IMR-90 (cell line): ENCODE measurements around the gene ARMH1.

Source experiments
- BHLHE40 ChIP-seq: fragments of 150-350 bp; IDR thresholded peaks from 2 replicates; pipeline ENCODE4 v1.6.1; 2016; ENCODE audit warnings: mild to moderate bottlenecking, low read depth, low read length
- CEBPB ChIP-seq: IDR thresholded peaks from 2 replicates; pipeline ENCODE4 v1.6.1; 2012; ENCODE audit warnings: low read depth, low read length, improper control_type of control experiment
- CHD1 ChIP-seq: IDR thresholded peaks from 2 replicates; pipeline ENCODE4 v1.6.1; 2012; ENCODE audit warnings: low read depth, low read length, improper control_type of control experiment
- MAZ ChIP-seq: IDR thresholded peaks from 2 replicates; pipeline ENCODE4 v1.6.1; 2012; ENCODE audit warnings: low read depth, mild to moderate bottlenecking, low read length, improper control_type of control experiment, moderate library complexity, borderline replicate concordance
- MXI1 ChIP-seq: IDR thresholded peaks from 2 replicates; pipeline ENCODE4 v1.6.1; 2012; ENCODE audit warnings: low read depth, mild to moderate bottlenecking, low read length, moderate library complexity, borderline replicate concordance
- POLR2A ChIP-seq: IDR thresholded peaks from 2 replicates; pipeline ENCODE4 v1.6.1; 2012; ENCODE audit warnings: mild to moderate bottlenecking, low read depth, low read length
- RAD21 ChIP-seq: IDR thresholded peaks from 2 replicates; pipeline ENCODE4 v1.6.1; 2012; ENCODE audit warnings: low read length, improper control_type of control experiment
- RCOR1 ChIP-seq: IDR thresholded peaks from 2 replicates; pipeline ENCODE4 v1.6.1; 2012; ENCODE audit warnings: mild to moderate bottlenecking, low read length, improper control_type of control experiment; ENCODE audit not compliant: insufficient replicate concordance
- RFX5 ChIP-seq: IDR thresholded peaks from 2 replicates; pipeline ENCODE4 v1.8.0; 2012; ENCODE audit warnings: low read depth, mild to moderate bottlenecking, low read length, moderate library complexity
- TF ChIP-seq, protein P1 (sequence below): conservative IDR thresholded peaks from 2 replicates; pipeline ENCODE4 v1.5.1; 2012; ENCODE audit warnings: mild to moderate bottlenecking, low read depth, low read length, improper control_type of control experiment
- TF ChIP-seq, protein P2 (sequence below): fragments of 150-350 bp; IDR thresholded peaks from 2 replicates; pipeline ENCODE4 v1.6.1; 2017; ENCODE audit warnings: mild to moderate bottlenecking, antibody characterized with exemption, low read length, low read depth

DNA sequence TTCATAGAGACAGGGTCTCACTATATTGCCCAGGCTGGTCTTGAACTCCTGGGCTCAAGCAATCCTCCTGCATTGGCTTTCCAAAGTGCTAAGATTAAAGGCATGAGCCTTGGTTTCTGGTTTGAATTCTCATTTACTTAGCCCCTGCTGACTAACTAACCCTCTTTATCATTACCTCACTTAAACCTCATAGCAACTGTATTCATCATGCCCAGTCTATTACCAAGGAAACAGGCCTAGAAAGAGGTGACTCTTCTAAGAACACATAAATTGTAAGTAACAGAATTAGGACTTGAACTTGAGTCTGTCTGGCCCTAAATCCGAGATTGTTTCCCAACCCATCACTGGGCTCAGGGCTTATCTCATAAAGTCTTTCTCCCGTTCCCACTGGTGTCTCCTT lies 44.4 kb upstream of the ARMH1 start:
- TF ChIP-seq POLR2A (no peak), MAZ (no peak), CHD1 (no peak), CEBPB (no peak), RAD21 (no peak), MXI1 (no peak), RCOR1 (no peak), RFX5 (no peak), BHLHE40 (no peak)
- TF ChIP-seq, protein P1, sequence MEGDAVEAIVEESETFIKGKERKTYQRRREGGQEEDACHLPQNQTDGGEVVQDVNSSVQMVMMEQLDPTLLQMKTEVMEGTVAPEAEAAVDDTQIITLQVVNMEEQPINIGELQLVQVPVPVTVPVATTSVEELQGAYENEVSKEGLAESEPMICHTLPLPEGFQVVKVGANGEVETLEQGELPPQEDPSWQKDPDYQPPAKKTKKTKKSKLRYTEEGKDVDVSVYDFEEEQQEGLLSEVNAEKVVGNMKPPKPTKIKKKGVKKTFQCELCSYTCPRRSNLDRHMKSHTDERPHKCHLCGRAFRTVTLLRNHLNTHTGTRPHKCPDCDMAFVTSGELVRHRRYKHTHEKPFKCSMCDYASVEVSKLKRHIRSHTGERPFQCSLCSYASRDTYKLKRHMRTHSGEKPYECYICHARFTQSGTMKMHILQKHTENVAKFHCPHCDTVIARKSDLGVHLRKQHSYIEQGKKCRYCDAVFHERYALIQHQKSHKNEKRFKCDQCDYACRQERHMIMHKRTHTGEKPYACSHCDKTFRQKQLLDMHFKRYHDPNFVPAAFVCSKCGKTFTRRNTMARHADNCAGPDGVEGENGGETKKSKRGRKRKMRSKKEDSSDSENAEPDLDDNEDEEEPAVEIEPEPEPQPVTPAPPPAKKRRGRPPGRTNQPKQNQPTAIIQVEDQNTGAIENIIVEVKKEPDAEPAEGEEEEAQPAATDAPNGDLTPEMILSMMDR, result no peak
- TF ChIP-seq, protein P2, sequence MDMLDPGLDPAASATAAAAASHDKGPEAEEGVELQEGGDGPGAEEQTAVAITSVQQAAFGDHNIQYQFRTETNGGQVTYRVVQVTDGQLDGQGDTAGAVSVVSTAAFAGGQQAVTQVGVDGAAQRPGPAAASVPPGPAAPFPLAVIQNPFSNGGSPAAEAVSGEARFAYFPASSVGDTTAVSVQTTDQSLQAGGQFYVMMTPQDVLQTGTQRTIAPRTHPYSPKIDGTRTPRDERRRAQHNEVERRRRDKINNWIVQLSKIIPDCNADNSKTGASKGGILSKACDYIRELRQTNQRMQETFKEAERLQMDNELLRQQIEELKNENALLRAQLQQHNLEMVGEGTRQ, result no peak
